Activated CD8-positive, alpha-beta memory T cell treated with anti-CD3 and anti-CD28 coated beads for 36 hours (primary cell): ENCODE measurements around the gene C11orf97. TPM values are rescaled to one million over a fixed set of nuclear protein-coding genes. Genes with fewer than 3 reads are reported as not detected.
"Not testable (repeated sequence)": the region's sequence is repeated elsewhere in the genome, so short reads cannot be mapped to it uniquely, and the experiment has no call there.

ENCODE experiments used
- CTCF ChIA-PET: fragments of 350-600 bp; sonication (Branson Sonifier 250); formaldehyde crosslinking; loops from one replicate; lab custom pipeline; 2021; ENCODE audit warnings: antibody characterized with exemption; lab: Charles Lee
- POLR2A ChIA-PET: fragments of 350-600 bp; sonication (Branson Sonifier 250); formaldehyde crosslinking; loops from one replicate; lab custom pipeline; 2021; ENCODE audit warnings: antibody characterized with exemption; lab: Charles Lee
- total RNA-seq, 2 experiments: library from RNA; stranded (reverse); gene quantifications; one replicate each; pipeline ENCODE4 v1.2.3, GENCODE V29; 2021

The C11orf97 gene
- total RNA-seq: not detected

DNA sequence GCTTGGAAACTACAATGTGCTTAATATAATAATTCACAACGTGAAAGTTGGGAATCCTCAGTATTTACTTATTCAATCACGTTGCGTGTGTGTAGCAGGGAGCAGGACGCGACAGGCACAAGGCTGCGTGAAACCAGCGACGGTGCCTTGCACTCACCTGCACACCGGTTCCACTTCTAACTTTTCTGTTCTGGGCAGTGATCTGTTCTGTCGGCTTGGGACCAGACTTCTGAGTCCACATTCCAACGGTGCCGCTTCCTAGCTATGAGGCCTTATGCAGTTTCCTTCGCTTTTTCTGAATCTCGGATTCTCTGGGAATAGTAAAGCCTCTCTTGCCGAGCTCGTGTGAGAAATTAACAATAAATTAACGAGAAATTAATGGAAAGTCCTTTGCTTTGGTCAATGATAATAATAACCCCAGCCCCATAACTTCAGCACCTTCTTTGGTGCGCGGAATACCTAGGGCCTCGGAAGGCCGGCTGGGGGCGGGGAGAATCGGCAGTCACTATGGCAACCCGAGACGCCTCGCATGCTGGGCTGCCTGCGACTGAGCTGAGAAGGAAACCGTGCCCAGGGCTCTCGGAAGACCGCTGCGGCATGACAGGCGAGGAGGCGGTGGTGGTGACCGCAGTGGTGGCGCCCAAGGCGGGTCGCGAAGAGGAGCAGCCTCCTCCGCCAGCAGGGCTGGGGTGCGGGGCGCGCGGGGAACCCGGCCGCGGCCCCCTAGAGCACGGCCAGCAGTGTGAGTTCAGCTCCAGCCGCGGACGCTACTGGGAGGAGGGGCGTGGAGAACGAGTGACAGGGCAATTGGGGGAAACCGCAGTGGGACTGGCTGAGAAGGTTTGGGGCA is at the start of gene C11orf97:
Gene C11orf97 (plus strand): TSS at position 530 of the 850 bp plus-strand sequence. CDS start 68 bp downstream, at position 598.
- ChIA-PET POLR2A (interaction anchor here (0.6 kb wide), 1 partner anchor 18 kb away, joined by 3 read pairs; no protein-coding TSS in a partner anchor), CTCF (interaction anchor here (0.6 to 1.0 kb wide), 2 partner anchors 8 to 1333 kb away, joined by 3 read pairs; no protein-coding TSS in a partner anchor)

- CTCF ChIA-PET: no interaction called here
These were observed 42.8 kb upstream of the C11orf97 start for GRCh38 chr11:94469416-94469815.

GRCh38 chr11:94472916-94473799 is 39.1 kb upstream of the C11orf97 start:
- ChIA-PET CTCF (no interaction called here), POLR2A (no interaction called here)

More at GRCh38 chr11:94469416-94469815, 42.8 kb upstream of the C11orf97 start:
- POLR2A ChIA-PET: no interaction called here

GRCh38 chr11:94477624-94478023 is 34.6 kb upstream of the C11orf97 start:
- ChIA-PET POLR2A (no interaction called here), CTCF (no interaction called here)

DNA sequence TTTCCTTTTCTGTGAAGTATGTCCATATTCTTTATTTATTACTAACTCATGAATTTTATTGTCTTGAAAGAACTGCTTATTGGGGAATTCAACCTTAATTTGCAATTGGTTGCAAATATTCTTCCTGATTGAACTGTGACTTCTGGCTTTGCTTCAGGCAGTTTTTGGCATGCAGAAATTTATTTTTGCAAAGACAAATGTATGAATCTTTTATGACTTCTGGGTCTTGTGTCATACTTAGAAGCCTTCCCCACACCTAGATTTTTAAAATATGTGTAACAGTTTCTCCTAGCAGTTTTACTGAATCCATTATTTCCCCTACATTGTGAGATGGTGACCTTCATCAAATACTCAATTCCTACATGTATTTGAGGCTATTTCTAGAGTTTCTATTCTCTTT is 30.9 kb upstream of the C11orf97 start:
- CTCF ChIA-PET: no interaction called here
- POLR2A ChIA-PET: no interaction called here

GRCh38 chr11:94486068-94486467 is 26.2 kb upstream of the C11orf97 start:
- POLR2A ChIA-PET: no interaction called here
- CTCF ChIA-PET: no interaction called here

DNA sequence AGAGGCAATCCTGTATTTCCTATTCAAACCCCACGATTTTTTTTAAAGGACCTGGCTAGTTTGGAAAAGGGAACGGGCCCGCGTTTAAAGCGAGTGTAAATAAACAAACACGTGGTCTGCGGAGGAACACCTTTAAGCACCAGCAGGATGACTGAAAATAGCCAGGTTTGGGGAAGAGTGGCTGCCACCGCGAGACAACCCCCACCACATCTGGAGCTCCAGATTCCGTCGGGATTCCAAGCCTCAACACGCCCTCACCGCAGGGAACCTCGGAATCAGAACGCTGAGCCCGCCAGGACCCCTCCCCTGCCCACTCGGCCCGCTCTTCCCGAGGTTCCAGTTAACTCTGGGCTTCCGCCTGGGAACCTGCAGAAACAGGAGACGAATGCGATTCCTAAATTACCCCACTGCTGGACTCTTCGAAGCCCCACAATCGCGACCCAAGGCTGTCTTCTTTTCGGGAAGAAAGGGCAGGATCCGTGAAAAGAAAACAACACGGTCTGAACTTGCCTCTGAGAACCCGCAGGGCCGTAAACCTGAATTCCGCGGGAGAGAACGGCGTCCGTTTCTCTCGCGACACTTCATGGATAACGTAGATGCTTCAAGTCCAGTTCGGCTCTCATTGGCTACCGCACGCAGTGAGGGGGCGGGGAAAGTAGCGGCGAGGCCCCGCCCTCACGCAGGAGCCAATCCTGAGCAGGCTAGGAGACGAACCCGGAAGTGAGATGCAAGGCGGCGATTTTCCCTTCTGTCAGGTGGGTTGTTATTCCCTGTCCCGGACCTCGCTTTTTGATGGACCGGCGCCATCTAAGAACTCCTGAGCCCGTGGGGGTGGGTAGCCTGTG is 18.8 kb upstream of the C11orf97 start, which contains the start of the genes ANKRD49 and MRE11:
Gene ANKRD49 (plus strand): TSS at position 704 of the 845 bp plus-strand sequence. CDS start 2,710 bp downstream, outside the sequence.
Gene MRE11 (minus strand): TSS at position 564 of the 845 bp plus-strand sequence. CDS start 1,043 bp downstream, outside the sequence.
- CTCF ChIA-PET: interaction anchor here (0.9 kb wide), 1 partner anchor 8 kb away, joined by 3 read pairs; no protein-coding TSS in a partner anchor
- POLR2A ChIA-PET: interaction anchor here (0.6 kb wide), 2 partner anchors 19 to 1296 kb away, joined by 3 read pairs; partner anchors contain the start of gene C11orf97

DNA sequence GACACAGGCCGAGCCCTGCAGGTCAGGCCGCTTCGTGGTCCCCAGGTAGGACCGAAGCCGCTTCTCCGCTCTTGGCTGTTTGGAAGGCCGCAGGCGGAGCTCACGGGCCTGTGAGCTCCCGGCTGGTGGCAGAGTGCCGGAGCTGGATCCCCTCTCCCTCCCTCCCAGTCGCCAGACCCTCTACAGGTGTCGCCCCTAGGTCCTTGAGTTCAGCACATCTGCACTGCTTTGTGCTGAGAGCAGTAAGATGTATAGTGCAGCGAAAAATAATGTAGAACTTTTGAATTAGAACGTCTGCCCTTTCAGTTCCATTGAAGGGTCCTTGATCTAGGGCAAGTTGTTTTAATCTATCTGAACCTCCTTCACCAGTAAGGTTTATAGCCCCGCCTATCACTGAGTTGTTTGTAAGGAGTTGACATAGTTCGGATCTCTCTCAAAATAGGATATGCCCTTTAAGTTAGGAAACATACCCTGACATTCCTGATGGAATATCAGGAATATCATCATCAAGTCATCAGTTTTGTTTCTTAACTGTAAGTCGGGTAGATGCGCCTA is 18.1 kb upstream of the C11orf97 start:
- POLR2A ChIA-PET: interaction anchor here (0.6 kb wide), 2 partner anchors 18 to 1297 kb away, joined by 3 read pairs; partner anchors contain the start of gene C11orf97
- CTCF ChIA-PET: no interaction called here

DNA sequence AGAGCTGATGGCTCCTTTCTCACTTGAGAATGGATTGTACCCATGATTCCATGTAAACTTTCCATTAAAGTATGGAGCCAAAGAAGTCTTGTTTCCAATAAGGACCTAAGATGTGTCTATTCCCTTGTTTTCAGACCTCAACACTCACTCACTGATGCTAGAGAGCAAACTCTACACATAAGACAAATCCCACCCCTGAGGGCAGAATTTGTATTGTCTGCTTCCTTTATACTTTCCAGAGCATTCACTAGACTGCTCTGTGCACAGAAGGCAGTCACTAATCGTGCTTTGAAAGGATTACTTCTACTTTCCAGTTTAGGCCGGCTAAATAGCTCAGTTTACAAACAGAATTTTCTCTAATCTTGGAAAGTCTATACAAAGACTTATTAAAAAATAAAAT is 12.1 kb upstream of the C11orf97 start:
- CTCF ChIA-PET: no interaction called here
- POLR2A ChIA-PET: no interaction called here

DNA sequence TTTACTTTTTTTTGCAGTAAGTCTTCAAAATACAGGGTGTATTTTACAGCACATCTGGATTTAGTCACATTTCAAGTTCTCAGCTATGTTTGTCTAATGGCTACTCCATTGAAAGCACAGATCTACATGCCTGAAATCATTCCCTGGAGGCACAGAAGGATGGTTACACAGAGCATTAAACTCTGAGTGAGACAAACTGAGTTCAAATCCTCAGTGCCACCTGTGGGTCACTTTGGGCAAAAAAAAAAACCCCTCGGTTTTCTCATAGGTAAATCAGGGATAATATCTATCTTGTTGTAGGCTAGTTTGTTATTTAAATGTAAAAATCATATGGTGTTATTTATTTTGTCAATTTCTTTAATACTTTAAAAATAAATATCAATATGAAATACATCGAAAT is 10.7 kb upstream of the C11orf97 start:
- CTCF ChIA-PET: interaction anchor here (1.2 kb wide), 1 partner anchor 8 kb away, joined by 3 read pairs; the partner anchor contains the start of gene MRE11
- POLR2A ChIA-PET: no interaction called here

DNA sequence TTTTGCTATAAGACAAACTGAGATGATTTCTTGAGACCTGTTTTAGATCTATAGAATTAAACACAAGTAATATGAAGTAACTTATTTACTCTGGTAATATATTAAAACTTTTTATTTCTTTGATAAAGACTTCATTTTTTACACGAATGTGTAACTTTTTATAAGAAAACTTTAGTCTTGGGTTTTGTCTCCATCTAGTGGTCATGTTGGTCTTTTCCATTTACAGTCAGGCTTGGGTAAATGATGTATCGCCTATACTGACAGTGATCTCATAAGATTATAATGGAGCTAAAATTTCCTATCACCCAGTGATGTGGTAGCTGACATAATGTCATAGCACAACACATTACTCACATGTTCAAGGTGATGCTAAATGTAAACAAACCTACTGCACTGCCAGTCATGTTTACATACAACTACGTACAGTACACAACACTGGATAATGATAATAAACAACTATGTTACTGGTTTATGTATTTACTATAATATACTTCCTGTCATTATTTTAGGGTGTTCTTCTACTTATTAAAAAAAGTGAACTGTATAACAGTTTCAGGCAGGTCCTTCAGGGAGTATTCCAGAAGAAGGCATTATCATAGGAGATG is 7.5 kb upstream of the C11orf97 start:
- ChIA-PET POLR2A (no interaction called here), CTCF (interaction anchor here (1.3 to 1.8 kb wide), 2 partner anchors 12 to 609 kb away, joined by 3 to 4 read pairs; no protein-coding TSS in a partner anchor)

DNA sequence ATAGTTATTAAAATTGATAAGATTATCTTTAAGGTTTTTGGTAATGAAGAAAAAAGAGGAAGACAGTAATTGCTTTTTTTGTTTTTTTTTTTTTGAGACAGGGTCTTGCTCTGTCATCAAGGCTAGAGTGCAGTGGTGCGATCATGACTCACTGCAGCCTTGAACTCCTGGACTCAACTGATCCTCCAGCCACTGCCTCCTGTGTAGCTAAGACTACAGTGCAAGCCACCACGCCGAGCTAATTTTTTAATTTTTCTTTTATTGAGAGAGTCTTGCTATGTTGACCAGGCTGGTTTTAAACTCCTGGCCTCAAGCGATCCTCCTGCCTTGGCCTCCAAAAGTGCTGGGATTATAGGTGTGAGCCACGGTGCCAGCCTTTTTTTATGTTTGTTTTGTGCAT is 5.7 kb upstream of the C11orf97 start:
- CTCF ChIA-PET, POLR2A ChIA-PET: not testable (repeated sequence)

- ChIA-PET POLR2A (no interaction called here), CTCF (interaction anchor here (0.6 kb wide), 1 partner anchor 15 kb away, joined by 3 read pairs; no protein-coding TSS in a partner anchor)
These were observed 4.8 kb upstream of the C11orf97 start for GRCh38 chr11:94507485-94507884.

DNA sequence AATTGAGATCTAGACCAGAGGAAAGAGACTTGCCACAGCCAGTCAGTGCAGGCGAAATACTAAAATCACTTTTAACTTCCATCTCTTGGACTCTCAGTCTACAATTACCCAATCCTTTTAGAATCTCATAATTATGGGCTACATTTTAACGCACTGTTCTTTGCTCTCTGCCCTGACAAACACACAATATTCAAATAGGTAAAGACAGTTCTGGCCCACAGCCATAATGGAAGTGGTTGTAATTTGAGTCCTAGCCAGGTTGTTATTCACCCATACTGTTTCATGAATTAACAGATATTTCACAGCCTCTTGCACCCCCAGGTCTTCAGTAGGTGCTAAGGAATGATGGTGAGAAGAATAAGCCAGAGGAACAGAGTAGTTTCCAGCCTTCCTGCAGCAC is 830 bp downstream of the C11orf97 start:
- ChIA-PET CTCF (no interaction called here), POLR2A (no interaction called here)

- POLR2A ChIA-PET: no interaction called here
- CTCF ChIA-PET: no interaction called here
These were observed 3.1 kb downstream of the C11orf97 start for GRCh38 chr11:94515398-94515797.

DNA sequence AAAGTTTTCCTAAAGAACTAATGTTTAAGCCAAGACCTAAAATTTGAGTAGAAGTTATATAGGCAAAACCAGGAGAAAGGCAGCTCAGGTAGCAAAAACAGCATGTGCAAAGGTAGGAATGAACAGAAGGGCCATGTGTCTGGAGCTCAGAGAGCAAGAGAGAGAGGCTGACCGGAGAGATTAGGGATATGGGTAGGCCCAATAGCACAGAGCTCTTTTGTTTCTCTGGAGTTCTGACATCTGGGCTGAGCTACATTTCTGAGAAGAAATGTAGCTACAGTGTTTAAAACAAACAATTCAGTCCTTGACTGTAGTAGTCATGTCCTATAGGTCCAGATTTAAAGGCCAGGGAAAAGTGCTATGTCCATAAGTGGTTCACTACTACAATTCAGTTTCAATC is 4.5 kb downstream of the C11orf97 start:
- ChIA-PET CTCF (interaction anchor here (1.1 kb wide), 1 partner anchor 12 kb away, joined by 3 read pairs; no protein-coding TSS in a partner anchor), POLR2A (no interaction called here)

DNA sequence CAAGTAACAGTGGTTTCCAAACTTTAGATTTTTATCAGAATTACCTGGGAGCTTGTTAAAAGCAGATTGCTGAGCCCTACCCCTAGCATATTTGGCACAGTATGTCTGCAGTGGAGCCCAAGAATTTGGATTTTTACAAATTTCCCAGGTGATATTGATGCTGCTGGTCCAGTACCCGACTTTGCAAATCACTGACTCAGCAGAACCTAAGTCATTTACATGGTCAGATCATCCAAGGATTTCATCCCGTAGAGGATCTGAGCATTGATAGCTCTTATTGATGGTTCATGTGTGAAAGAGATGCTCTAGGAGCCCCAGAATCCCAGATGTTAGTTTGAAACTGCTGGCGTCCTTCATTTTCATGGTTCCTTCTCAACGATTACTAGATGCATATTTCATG is 6.0 kb downstream of the C11orf97 start:
- ChIA-PET CTCF (no interaction called here), POLR2A (no interaction called here)
